Left ventricle myocardium inferior (tissue), 1 donor: ENCODE results near the gene NAV2. TPM values are rescaled to one million over a fixed set of nuclear protein-coding genes. Genes with fewer than 3 reads are reported as not detected.

Source experiments
- DNase-seq: peaks from one replicate; pipeline ENCODE4 v3.0.0-alpha.2; 2020
- H3K27ac ChIP-seq: fragments of 200-600 bp; replicated peaks from 2 replicates; pipeline ENCODE4 v1.8.0; 2021
- H3K27me3 ChIP-seq: fragments of 200-600 bp; 2 replicates; pipeline ENCODE4 v1.8.0; 2021; ENCODE audit warnings: low read depth
- H3K36me3 ChIP-seq: fragments of 200-600 bp; 2 replicates; pipeline ENCODE4 v1.8.0; 2021
- H3K4me1 ChIP-seq: fragments of 200-600 bp; 2 replicates; pipeline ENCODE4 v1.8.0; 2021
- H3K4me3 ChIP-seq: fragments of 200-600 bp; 2 replicates; pipeline ENCODE4 v1.8.0; 2021; ENCODE audit warnings: mild to moderate bottlenecking, moderate library complexity
- H3K9me3 ChIP-seq: fragments of 200-600 bp; replicated peaks from 2 replicates; pipeline ENCODE4 v1.8.0; 2021
- CTCF ChIP-seq: fragments of 200-600 bp; IDR thresholded peaks from 2 replicates; pipeline ENCODE4 v1.8.0; 2021; ENCODE audit warnings: antibody characterized with exemption, mild to moderate bottlenecking, borderline replicate concordance
- intact Hi-C: fragments of 100-400 bp; cut with micrococcal nuclease; formaldehyde crosslinking; loops from one replicate; pipeline ENCODE4 v1.11.0; 2022
- total RNA-seq: library from RNA; stranded (reverse); fragmentation: NEBNext Ultra II Directional; extraction: Animal tissue kit (Norgen Biotek cat#: 25700); gene quantifications from one replicate; pipeline ENCODE4 v1.2.1, GENCODE V29; 2021
- donor health status: DM: no; HTN: yes; CAD: no; lungs with severe emphysema.

NAV2 gene
- total RNA-seq, 1 donor from 2014 or later: 14.3 TPM

DNA sequence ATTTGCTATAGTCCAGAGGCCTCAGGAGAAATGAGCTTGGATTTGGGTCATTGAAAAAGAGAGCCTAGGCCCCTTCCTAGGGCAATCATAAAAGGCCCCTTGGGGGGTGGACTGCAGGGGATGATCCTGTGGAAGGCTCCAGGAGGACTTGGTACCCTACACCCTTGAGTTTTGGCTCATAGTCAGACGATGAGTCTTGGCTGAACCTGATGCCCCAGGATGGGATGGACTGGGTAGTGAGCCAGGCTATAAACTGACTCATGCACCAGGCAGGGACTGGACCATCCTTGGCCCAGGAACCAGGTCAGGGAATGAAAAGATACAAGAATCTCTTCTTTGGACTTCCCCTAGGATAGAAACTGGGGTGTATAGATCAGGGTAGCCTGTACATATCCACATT, 54.2 kb downstream of the NAV2 start:
- TF ChIP-seq CTCF: no peak
- DNase-seq: no peak
- no peak overlapping the region for H3K4me3 ChIP-seq
- H3K9me3 ChIP-seq: no peaks in the 10 kb centered on the region
- no peaks in the 10 kb centered on the region for H3K36me3 ChIP-seq
- peaks cover 52% of the 10 kb centered on the region for H3K4me1 ChIP-seq
- no peaks in the 10 kb centered on the region for H3K27me3 ChIP-seq
- no peak overlapping the region for H3K27ac ChIP-seq
- intact Hi-C loops: no loop called here

DNA sequence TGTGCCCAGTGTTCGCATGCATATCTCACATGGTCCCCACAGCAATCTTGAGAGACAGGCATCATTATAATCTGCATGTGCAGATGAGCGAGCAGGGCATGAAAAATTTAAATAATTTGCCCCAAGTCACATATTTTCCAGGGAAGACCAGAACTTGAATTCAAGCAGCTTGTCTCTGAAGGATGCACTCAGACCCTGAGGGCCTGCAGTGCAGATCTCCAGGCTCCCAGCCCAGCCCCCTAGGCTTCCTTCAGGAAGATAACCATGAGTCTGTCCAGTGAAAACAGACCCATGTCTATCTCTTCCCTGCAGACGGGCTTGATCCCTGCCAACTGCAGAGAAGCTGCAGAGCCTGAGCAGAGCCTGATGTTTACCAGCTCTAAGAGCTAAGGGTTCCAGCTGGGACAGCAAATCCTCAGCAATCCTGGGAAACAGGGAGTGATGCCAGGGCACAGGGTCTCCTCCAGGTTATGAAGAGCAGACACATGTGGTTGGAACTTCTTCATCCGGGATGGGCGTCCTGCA, 55.1 kb downstream of the NAV2 start:
- peak overlapping the region; percentile 4 for H3K27ac ChIP-seq
- no peak for DNase-seq

DNA sequence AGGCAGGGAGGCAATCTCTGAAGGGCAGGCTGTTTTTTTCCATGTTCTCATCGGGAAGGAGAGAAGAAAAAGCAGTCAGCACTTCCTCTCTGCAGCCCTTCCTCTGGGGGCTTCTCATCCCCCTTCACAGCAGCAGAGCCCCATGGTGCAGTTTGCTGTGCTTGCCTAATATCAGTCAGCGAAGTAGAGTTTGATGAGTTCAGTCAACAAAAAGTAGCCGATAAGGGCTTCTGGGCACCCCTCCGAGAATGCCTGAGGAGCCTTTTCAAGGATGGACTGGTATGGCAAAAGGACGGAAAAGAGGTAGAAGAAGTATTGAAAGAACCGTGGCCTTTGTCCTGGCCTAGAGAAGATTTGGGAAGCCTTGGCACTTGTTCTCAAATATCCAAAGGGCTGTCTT, 55.6 kb downstream of the NAV2 start:
- Histone ChIP-seq H3K27me3 (no peaks in the 10 kb centered on the region), H3K27ac (peak overlapping the region; percentile 4), H3K36me3 (no peaks in the 10 kb centered on the region), H3K4me1 (peaks cover 52% of the 10 kb centered on the region), H3K4me3 (no peak overlapping the region), H3K9me3 (no peaks in the 10 kb centered on the region)
- no peak for TF ChIP-seq CTCF
- intact Hi-C loops: no loop called here
- DNase-seq: no peak

More for the DNA sequence above, 55.1 kb downstream of the NAV2 start:
- H3K4me3 ChIP-seq: no peak overlapping the region
- TF ChIP-seq CTCF: no peak
- no peaks in the 10 kb centered on the region for H3K9me3 ChIP-seq
- intact Hi-C loops: no loop called here
- no peaks in the 10 kb centered on the region for H3K36me3 ChIP-seq
- H3K27me3 ChIP-seq: no peaks in the 10 kb centered on the region
- peaks cover 52% of the 10 kb centered on the region for H3K4me1 ChIP-seq

GRCh38 chr11:19768815-19769214, 56.2 kb downstream of the NAV2 start:
- no peak for TF ChIP-seq CTCF
- peak overlapping the region; percentile 4 for H3K27ac ChIP-seq
- intact Hi-C loops: no loop called here
- no peak overlapping the region for H3K4me3 ChIP-seq
- no peaks in the 10 kb centered on the region for H3K36me3 ChIP-seq
- no peaks in the 10 kb centered on the region for H3K27me3 ChIP-seq
- H3K9me3 ChIP-seq: no peaks in the 10 kb centered on the region
- peaks cover 52% of the 10 kb centered on the region for H3K4me1 ChIP-seq
- no peak for DNase-seq

- H3K4me1 ChIP-seq: peaks cover 52% of the 10 kb centered on the region
- no peaks in the 10 kb centered on the region for H3K36me3 ChIP-seq
- H3K27ac ChIP-seq: no peak overlapping the region
- no peak overlapping the region for H3K4me3 ChIP-seq
- no peak for TF ChIP-seq CTCF
- DNase-seq: no peak
- intact Hi-C loops: no loop called here
- no peaks in the 10 kb centered on the region for H3K9me3 ChIP-seq
- no peaks in the 10 kb centered on the region for H3K27me3 ChIP-seq
These were observed 57.2 kb downstream of the NAV2 start for GRCh38 chr11:19769820-19770219.

DNA sequence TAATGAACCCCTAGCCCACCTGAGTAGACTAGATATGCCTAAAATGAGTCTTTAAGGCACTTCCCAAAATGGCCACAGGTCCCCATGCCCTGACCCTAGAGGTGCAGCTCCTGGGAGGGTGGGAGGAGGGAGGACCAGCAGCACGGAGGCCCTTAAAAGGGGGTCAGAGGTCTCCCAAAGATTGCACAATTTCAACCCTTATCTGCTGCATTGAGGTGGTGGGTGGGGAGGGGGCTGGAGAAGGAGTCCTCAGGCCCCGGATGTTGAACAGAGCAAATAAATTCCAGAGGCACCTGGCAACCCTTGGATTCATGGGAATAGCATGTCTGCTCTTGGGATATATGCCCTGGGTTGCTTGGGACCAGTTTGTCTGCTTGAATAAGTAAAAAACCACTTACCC, 57.6 kb downstream of the NAV2 start:
- H3K4me3 ChIP-seq: no peak overlapping the region

More for the DNA sequence above, 57.6 kb downstream of the NAV2 start:
- no peak for DNase-seq
- H3K36me3 ChIP-seq: no peaks in the 10 kb centered on the region
- intact Hi-C loops: no loop called here
- H3K4me1 ChIP-seq: peaks cover 52% of the 10 kb centered on the region
- no peaks in the 10 kb centered on the region for H3K9me3 ChIP-seq
- no peak overlapping the region for H3K27ac ChIP-seq
- no peak for TF ChIP-seq CTCF
- H3K27me3 ChIP-seq: no peaks in the 10 kb centered on the region
